ENCODE results near the gene KRT84.
A peak's percentile ranks its signal among the peaks of the same experiment; 100 is the strongest.

The KRT84 gene

DNA sequence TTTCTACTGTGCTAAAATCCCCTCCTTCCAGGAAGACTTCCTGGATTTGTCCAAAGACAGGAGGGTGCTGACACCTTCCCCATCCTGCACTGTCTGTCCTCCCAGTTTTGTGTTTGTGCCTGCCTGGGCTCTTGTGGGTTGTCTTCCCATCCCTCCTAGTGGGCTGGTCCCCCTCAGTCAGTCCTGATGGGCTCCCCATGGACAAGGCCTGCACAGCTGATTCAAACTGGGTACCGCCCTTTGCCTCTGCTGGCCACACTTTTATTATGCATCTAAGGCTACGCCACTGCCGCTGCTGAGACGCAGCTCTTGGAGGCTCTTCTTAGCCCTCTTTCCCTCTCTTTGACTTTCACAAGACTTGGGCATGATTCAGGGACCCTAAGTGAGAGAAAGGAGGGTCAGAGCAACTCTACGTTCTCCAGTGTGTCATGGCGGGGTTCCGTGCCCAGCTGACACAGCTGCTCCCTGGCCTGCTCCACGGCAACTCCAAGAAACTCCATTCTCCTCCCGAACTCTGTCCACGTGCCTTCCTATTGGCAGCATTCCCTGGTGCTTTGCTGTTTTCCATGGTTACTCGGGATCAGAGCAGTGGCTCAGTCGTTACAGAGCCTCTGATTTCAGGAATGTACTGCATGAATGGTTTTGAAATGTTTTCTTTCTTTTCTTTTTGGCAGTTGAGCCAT lies 14.4 kb downstream of the KRT84 start (continued):
- TF ChIP-seq, protein P1, sequence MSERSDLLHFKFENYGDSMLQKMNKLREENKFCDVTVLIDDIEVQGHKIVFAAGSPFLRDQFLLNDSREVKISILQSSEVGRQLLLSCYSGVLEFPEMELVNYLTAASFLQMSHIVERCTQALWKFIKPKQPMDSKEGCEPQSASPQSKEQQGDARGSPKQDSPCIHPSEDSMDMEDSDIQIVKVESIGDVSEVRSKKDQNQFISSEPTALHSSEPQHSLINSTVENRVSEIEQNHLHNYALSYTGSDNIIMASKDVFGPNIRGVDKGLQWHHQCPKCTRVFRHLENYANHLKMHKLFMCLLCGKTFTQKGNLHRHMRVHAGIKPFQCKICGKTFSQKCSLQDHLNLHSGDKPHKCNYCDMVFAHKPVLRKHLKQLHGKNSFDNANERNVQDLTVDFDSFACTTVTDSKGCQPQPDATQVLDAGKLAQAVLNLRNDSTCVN (tag by site-specific recombination; optimal IDR thresholded peaks at IDR 0.05) = no peak
- TF ChIP-seq TRIM28 (IDR thresholded peaks at IDR 0.05; ENCODE audit: borderline replicate concordance, low read length) (no peak), ZNF248 (tag by site-specific recombination; IDR thresholded peaks at IDR 0.05) (no peak), ZNF132 (tag by site-specific recombination; IDR thresholded peaks at IDR 0.05; ENCODE audit: borderline replicate concordance) (no peak)
- TF ChIP-seq, protein P2, sequence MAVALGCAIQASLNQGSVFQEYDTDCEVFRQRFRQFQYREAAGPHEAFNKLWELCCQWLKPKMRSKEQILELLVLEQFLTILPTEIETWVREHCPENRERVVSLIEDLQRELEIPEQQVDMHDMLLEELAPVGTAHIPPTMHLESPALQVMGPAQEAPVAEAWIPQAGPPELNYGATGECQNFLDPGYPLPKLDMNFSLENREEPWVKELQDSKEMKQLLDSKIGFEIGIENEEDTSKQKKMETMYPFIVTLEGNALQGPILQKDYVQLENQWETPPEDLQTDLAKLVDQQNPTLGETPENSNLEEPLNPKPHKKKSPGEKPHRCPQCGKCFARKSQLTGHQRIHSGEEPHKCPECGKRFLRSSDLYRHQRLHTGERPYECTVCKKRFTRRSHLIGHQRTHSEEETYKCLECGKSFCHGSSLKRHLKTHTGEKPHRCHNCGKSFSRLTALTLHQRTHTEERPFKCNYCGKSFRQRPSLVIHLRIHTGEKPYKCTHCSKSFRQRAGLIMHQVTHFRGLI (tag by site-specific recombination; IDR thresholded peaks at IDR 0.05) = no peak

DNA sequence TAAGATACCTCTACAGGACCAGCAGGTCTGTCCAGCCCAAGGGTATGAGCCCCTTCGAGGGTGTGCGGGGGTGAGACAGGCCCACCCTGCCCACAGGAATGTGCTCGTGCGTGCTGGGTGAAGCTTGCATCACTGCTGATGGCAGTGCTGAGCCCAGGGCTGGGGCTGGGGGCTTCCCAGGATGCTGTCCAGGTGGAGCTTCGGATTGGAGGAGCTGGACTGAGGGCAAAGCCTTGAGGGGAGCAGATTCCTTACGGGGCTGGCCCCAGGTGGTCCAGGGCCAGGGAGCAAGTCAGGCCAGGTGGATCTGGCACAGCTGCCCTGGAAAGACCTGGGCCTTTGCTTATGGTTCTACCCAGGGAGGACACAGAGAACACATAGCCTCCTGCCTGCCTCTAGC lies 15.6 kb downstream of the KRT84 start:
- no peaks in the 10 kb centered on the region for H3K36me3 ChIP-seq (ENCODE audit: control insufficient read depth in 2 of 2, insufficient read depth in 1 of 2, low read length in 2 of 2)
- H3K9me3 ChIP-seq (ENCODE audit: control insufficient read depth, insufficient read depth, low read depth, low read length) = no peaks in the 10 kb centered on the region
- no peak for TF ChIP-seq GLI4 (tag by site-specific recombination; IDR thresholded peaks at IDR 0.05)
- TF ChIP-seq ZNF791 (tag by site-specific recombination; IDR thresholded peaks at IDR 0.05) = no peak
- no peak for TF ChIP-seq ZNF146 (tag by site-specific recombination; IDR thresholded peaks at IDR 0.05)
- no peak for TF ChIP-seq ZNF530 (tag by site-specific recombination; IDR thresholded peaks at IDR 0.05; ENCODE audit: low read depth)
- no peak for TF ChIP-seq YY2 (tag by site-specific recombination; IDR thresholded peaks at IDR 0.05)
- no peak for TF ChIP-seq ZNF843 (tag by site-specific recombination; IDR thresholded peaks at IDR 0.05)
- ChIA-PET POLR2A (interaction anchor here (0.7 kb wide), 1 partner anchor 216 kb away, joined by 4 read pairs; no protein-coding TSS in a partner anchor), CTCF (interaction anchor here (0.5 to 10.0 kb wide), 14 partner anchors 9 to 617 kb away, joined by 3 to 200 read pairs (median 3); no protein-coding TSS in a partner anchor)
- no peak overlapping the region for H3K4me3 ChIP-seq (ENCODE audit: low read depth, low read length)
- no peak overlapping the region for H3K27ac ChIP-seq (ENCODE audit: extremely low read depth, low read depth, low read length)
- H3K4me1 ChIP-seq (ENCODE audit: control insufficient read depth, insufficient read depth, low read length) = no peaks in the 10 kb centered on the region

DNA sequence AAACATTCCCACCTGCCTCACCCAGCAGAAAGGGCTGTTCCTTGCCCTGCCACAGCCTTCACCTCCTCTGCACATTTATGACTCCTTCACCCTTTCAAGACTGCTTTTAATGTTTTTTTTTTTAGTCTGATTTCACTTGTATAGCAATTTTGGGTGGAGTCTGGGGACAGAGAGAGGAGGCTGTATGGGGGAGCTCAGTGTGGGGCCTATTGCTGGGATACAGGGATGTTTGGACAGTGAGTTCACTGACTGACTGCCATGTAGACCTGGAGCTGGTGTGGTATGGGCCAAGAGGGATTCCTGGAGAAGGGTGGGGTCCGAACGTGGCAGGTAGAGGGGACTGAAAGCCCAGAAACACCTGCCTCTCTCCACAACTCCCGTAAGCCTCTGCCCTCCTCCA lies 16.2 kb downstream of the KRT84 start:
- TF ChIP-seq ZNF335 (tag by site-specific recombination; conservative IDR thresholded peaks at IDR 0.05) (no peak), GLIS1 (tag by site-specific recombination; IDR thresholded peaks at IDR 0.05) (peak; percentile 90)
- H3K4me3 ChIP-seq (ENCODE audit: low read depth, low read length) = no peak overlapping the region
- no peaks in the 10 kb centered on the region for H3K4me1 ChIP-seq (ENCODE audit: control insufficient read depth, insufficient read depth, low read length)
- H3K9me3 ChIP-seq (ENCODE audit: control insufficient read depth, insufficient read depth, low read depth, low read length) = no peaks in the 10 kb centered on the region
- H3K36me3 ChIP-seq (ENCODE audit: control insufficient read depth in 2 of 2, insufficient read depth in 1 of 2, low read length in 2 of 2) = no peaks in the 10 kb centered on the region
- H3K27ac ChIP-seq (ENCODE audit: extremely low read depth, low read depth, low read length) = no peak overlapping the region
- CTCF ChIA-PET = interaction anchor here (0.5 to 10.0 kb wide), 13 partner anchors 9 to 617 kb away, joined by 3 to 200 read pairs (median 3); no protein-coding TSS in a partner anchor
- POLR2A ChIA-PET = interaction anchor here (0.7 kb wide), 1 partner anchor 217 kb away, joined by 4 read pairs; no protein-coding TSS in a partner anchor

DNA sequence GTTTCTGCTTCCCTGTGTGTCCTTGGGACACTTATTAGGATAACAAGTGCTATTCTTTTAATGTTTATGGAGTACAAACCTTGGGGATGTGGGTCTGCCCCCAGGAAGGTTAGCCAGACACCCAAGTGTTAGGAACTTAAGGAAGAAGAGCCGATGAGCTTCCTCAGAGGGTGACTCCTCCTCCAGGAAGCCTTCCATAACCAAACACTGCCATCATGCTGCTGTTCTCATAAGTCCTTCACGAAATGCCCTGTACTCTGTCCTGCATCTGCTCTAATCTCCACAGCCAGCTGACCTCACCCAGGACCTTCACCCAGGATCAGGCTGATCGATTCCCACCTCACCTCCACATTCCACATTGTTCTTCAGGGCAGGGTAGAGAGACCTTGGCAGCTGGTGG lies 16.9 kb downstream of the KRT84 start:
- no peak overlapping the region for H3K4me3 ChIP-seq (ENCODE audit: low read depth, low read length)
- H3K27ac ChIP-seq (ENCODE audit: extremely low read depth, low read depth, low read length) = no peak overlapping the region
- H3K9me3 ChIP-seq (ENCODE audit: control insufficient read depth, insufficient read depth, low read depth, low read length) = no peaks in the 10 kb centered on the region
- POLR2A ChIA-PET = no interaction called here
- CTCF ChIA-PET = interaction anchor here (0.5 to 10.0 kb wide), 11 partner anchors 12 to 531 kb away, joined by 3 to 200 read pairs (median 3); no protein-coding TSS in a partner anchor
- H3K4me1 ChIP-seq (ENCODE audit: control insufficient read depth, insufficient read depth, low read length) = no peaks in the 10 kb centered on the region
- H3K36me3 ChIP-seq (ENCODE audit: control insufficient read depth in 2 of 2, insufficient read depth in 1 of 2, low read length in 2 of 2) = no peaks in the 10 kb centered on the region
- TF ChIP-seq PRDM1 (tag by site-specific recombination; IDR thresholded peaks at IDR 0.05) (no peak), ZNF558 (tag by site-specific recombination; IDR thresholded peaks at IDR 0.05) (no peak), ZNF521 (tag by site-specific recombination; IDR thresholded peaks at IDR 0.05) (no peak), BCL11A (tag by site-specific recombination; IDR thresholded peaks at IDR 0.05; ENCODE audit: low read depth) (no peak), SETDB1 (IDR thresholded peaks at IDR 0.05; ENCODE audit: insufficient read length, low read length) (no peak), ZNF548 (tag by site-specific recombination; IDR thresholded peaks at IDR 0.05) (no peak), HOXA7 (CRISPR knock-in tag; IDR thresholded peaks at IDR 0.05; ENCODE audit: borderline replicate concordance) (no peak), ZNF433 (tag by site-specific recombination; IDR thresholded peaks at IDR 0.05; ENCODE audit: low read depth) (no peak)
- TF ChIP-seq, protein P3, sequence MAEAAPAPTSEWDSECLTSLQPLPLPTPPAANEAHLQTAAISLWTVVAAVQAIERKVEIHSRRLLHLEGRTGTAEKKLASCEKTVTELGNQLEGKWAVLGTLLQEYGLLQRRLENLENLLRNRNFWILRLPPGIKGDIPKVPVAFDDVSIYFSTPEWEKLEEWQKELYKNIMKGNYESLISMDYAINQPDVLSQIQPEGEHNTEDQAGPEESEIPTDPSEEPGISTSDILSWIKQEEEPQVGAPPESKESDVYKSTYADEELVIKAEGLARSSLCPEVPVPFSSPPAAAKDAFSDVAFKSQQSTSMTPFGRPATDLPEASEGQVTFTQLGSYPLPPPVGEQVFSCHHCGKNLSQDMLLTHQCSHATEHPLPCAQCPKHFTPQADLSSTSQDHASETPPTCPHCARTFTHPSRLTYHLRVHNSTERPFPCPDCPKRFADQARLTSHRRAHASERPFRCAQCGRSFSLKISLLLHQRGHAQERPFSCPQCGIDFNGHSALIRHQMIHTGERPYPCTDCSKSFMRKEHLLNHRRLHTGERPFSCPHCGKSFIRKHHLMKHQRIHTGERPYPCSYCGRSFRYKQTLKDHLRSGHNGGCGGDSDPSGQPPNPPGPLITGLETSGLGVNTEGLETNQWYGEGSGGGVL (tag by site-specific recombination; IDR thresholded peaks at IDR 0.05) = no peak
- TF ChIP-seq, protein P4, sequence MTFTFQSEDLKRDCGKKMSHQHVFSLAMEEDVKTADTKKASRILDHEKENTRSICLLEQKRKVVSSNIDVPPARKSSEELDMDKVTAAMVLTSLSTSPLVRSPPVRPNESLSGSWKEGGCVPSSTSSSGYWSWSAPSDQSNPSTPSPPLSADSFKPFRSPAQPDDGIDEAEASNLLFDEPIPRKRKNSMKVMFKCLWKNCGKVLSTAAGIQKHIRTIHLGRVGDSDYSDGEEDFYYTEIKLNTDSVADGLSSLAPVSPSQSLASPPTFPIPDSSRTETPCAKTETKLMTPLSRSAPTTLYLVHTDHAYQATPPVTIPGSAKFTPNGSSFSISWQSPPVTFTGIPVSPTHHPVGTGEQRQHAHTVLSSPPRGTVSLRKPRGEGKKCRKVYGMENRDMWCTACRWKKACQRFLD (tag by site-specific recombination; IDR thresholded peaks at IDR 0.05) = no peak

Measured in HEK293 (cell line).